Measurements from ENCODE around the gene RAB3IL1. TPM values are rescaled to one million over a fixed set of nuclear protein-coding genes. Genes with fewer than 3 reads are reported as not detected.

Gene RAB3IL1
- total and polyA plus RNA-seq, 2 of the 13 experiments (the other 11 are each of a cell fraction or from before 2014, with no cell fraction given), result 1.2 to 2.0 TPM

- TF ChIP-seq PCBP1 (IDR thresholded peaks at IDR 0.05; ENCODE audit: borderline replicate concordance, low read depth, low read length) (no peak), NCOA2 (CRISPR knock-in tag; IDR thresholded peaks at IDR 0.05) (peak; percentile 51; the same call in 1 of the 2 replicates), PAX8 (CRISPR knock-in tag; IDR thresholded peaks at IDR 0.05; ENCODE audit: borderline replicate concordance) (no peak), MAFG (CRISPR knock-in tag; IDR thresholded peaks at IDR 0.05) (no peak), LCORL (IDR thresholded peaks at IDR 0.05) (no peak), LCORL (CRISPR knock-in tag; IDR thresholded peaks at IDR 0.05) (peak; percentile 92), TFAP4 (IDR thresholded peaks at IDR 0.05; ENCODE audit: borderline replicate concordance, low read depth) (peak; percentile 99), SRSF9 (IDR thresholded peaks at IDR 0.05; ENCODE audit: borderline replicate concordance, insufficient read depth, low read depth, low read length, poor library complexity, severe bottlenecking) (no peak), MED8 (CRISPR knock-in tag; IDR thresholded peaks at IDR 0.05; ENCODE audit: insufficient replicate concordance) (peak; percentile 38), GATAD2A (CRISPR knock-in tag; IDR thresholded peaks at IDR 0.05) (peak; percentile 65), ZNF670 (CRISPR knock-in tag; IDR thresholded peaks at IDR 0.05; ENCODE audit: borderline replicate concordance) (peak; percentile 87; the same call in 1 of the 2 replicates), ETV6 (CRISPR knock-in tag; conservative IDR thresholded peaks at IDR 0.05) (no peak), STAT6 (CRISPR knock-in tag; IDR thresholded peaks at IDR 0.05; ENCODE audit: borderline replicate concordance) (peak; percentile 43; the same call in 1 of the 2 replicates), FOXC1 (CRISPR knock-in tag; IDR thresholded peaks at IDR 0.05; ENCODE audit: borderline replicate concordance) (0 out of 2 replicates have a peak, but pooled peaks have one; percentile 32), ZSCAN5A (CRISPR knock-in tag; IDR thresholded peaks at IDR 0.05; ENCODE audit: borderline replicate concordance) (no peak), SMAD9 (CRISPR knock-in tag; IDR thresholded peaks at IDR 0.05) (0 out of 2 replicates have a peak, but pooled peaks have one; percentile 56), ZNF674 (CRISPR knock-in tag; IDR thresholded peaks at IDR 0.05; ENCODE audit: low read depth) (no peak), MYC (CRISPR knock-in tag; IDR thresholded peaks at IDR 0.05; ENCODE audit: borderline replicate concordance) (peak; percentile 71; the same call in 1 of the 2 replicates), ZNF709 (CRISPR knock-in tag; IDR thresholded peaks at IDR 0.05) (0 out of 2 replicates have a peak, but pooled peaks have one; percentile 47), RARA (CRISPR knock-in tag; IDR thresholded peaks at IDR 0.05) (no peak; the same call in 1 of the 2 replicates), TBX2 (CRISPR knock-in tag; IDR thresholded peaks at IDR 0.05; ENCODE audit: borderline replicate concordance) (peak; percentile 82), SP5 (CRISPR knock-in tag; IDR thresholded peaks at IDR 0.05; ENCODE audit: borderline replicate concordance, low read depth) (peak; percentile 92), CTCF (CRISPR knock-in tag; IDR thresholded peaks at IDR 0.05) (peak; percentile 30; the same call in 1 of the 2 replicates)
Measured at GRCh38 chr11:61923166-61924063, 6.0 kb upstream of the RAB3IL1 start (continued).
